SHP77 treated with DMSO at 0.1 percent for 48 hours (cell line): Measurements from ENCODE around the gene PITX2.

Experiments
- DNase-seq: peaks from one replicate; lab custom pipeline; 2025; lab: John Stamatoyannopoulos, UW

The PITX2 gene

DNA sequence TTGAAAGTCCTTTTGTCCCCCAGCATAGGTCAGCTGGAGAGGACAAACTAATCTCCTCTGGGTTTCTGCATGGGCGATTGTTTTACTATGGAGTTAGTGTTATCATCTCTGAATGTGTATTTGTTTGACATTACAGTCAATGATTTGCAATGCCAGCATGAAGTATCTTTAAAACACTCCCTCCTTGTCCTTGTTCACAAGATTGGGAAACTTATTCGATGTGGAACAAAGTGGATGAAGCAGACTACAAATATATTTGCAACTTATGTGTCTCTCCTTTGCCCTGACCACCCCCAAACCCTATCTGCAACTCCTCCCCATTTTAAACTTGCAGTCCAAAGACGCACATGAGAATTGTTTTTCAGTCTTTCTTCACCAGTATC lies 1.5 kb upstream of the PITX2 start:
- DNase-seq: no peak

- DNase-seq: no peak
Measured at GRCh38 chr4:110623718-110624397, 981 bp upstream of the PITX2 start.

DNA sequence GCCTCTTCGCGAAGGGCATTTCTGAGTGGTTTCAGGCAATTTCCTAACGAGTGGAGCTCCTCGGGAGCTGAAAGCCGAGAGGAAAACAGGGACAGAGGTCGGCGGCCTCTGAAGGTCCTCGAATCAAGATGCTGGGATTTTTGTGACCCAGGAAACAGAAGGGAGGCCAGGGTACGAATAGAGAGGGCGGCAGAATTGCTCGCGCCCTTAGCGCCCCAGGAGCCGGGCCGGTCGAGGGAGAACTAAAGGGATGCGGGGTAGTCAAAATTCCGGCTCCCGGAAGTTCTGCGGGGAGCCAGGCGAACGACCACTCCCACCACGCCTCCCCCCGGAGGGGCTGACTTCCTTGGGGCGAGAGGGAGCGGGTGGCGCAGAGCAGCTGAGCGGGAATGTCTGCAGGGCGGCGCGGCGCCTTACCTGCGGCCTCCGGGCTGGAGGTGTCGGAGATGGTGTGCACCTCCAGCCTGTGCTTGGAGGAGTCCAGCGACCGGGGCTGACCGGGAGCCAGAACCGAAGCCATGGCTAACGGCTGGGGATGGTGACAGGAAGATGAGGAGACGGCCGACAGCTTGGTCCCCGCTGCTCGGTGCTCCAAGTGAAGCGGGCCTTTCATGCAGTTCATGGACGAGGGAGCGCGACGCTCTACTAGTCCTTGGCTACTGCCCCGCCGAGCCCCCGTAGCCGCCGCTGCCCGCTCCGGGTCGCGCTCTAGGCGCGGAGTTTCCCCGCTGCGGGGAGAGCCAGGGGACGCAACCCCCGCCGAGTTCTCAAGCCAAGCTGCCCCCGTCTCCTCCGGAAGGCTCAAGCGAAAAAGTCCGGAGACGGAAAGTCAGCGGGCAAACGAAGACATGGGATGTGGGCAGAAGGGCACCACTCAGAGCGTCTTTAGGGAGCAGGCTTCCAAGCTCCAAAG lies 782 bp downstream of the PITX2 start:
- DNase-seq: no peak

GRCh38 chr4:110621328-110621812 lies 1.5 kb downstream of the PITX2 start:
- DNase-seq: no peak

GRCh38 chr4:110620691-110621327 lies 2.1 kb downstream of the PITX2 start:
- DNase-seq: peak; percentile 53

- DNase-seq: no peak
Measured at GRCh38 chr4:110620322-110620690, 2.6 kb downstream of the PITX2 start.

GRCh38 chr4:110619463-110620247 lies 3.2 kb downstream of the PITX2 start:
- DNase-seq: no peak

GRCh38 chr4:110618581-110619462 lies 4.1 kb downstream of the PITX2 start:
- no peak for DNase-seq

DNA sequence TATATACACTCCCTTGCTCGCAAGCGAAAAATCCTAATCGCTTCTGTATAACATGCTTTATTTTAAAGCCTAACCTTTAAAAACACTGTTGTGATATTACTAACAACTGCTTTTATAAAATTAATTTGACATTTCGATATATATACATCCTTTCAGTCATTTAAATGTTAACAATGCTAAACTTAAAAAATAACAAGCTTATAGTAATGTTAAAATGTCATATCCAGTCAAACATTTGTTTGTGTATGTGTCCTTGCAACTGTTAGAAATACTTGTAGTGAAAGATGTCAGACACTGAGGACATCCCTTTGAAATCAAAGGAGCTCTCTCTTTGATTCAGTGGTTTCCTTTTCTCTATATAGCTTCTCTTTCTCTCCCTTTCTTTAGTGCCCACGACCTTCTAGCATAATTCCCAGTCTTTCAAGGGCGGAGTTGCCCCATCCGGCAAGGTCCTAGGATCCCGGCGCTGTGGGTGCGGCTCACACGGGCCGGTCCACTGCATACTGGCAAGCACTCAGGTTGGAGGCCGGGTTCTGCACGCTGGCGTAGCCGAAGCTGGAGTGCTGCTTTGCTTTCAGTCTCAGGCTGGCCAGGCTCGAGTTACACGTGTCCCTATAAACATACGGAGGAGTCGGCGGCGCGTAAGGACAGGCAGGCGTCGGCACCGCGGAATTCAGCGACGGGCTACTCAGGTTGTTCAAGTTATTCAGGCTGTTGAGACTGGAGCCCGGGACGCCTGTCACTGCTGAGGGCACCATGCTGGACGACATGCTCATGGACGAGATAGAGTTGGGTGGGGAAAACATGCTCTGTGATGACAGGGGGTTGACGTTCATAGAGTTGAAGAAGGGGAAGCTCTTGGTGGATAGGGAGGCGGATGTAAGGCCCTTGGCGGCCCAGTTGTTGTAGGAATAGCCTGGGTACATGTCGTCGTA lies 5.0 kb downstream of the PITX2 start:
- no peak for DNase-seq

DNA sequence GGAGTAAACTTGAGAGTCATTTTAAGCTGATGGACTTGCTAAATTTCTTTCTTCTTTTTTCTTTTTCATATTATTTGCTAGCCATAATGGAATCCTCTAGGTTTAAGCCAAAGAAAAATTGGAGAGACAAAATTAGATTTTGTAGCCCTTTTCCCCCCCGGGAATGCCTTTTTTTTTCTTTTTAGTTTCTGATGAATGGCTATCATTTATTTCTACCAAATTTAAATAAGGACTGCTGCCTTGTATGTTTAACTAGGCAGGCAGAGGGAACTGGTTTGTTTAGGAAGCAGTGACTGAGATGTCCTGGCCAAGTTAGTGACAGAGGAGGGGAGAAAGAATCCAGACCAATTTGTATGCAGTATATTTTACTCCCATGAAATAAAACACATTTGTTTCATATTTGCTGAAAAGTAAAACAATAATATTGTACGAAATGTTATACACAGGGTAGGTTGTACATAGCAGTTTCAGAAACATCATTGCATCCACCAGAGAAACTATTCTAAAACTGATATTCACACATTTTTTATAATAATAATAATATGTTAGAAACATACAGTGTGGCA lies 5.7 kb downstream of the PITX2 start:
- DNase-seq: no peak

GRCh38 chr4:110616238-110617074 lies 6.4 kb downstream of the PITX2 start:
- no peak for DNase-seq

- no peak for DNase-seq
Measured at GRCh38 chr4:110615353-110616237, 7.3 kb downstream of the PITX2 start.

DNA sequence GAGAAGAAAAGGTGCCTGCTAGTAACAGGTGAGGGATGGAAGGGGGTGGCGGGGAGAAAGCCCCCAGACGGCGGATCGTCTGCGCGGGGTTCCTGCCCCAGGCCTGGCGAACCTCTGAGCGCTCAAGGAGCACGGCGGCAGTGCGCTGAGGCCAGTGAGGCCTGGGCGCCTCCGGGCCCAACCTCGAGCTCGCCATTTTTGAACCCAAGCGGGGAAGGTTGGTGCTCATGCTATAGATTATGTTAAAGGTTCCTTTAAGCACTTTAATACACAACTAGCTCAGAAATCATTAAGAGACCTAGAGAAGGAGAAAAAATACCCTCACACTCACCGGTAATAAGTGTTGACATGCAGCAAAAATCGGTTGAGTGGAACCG lies 7.9 kb downstream of the PITX2 start:
- no peak for DNase-seq

DNA sequence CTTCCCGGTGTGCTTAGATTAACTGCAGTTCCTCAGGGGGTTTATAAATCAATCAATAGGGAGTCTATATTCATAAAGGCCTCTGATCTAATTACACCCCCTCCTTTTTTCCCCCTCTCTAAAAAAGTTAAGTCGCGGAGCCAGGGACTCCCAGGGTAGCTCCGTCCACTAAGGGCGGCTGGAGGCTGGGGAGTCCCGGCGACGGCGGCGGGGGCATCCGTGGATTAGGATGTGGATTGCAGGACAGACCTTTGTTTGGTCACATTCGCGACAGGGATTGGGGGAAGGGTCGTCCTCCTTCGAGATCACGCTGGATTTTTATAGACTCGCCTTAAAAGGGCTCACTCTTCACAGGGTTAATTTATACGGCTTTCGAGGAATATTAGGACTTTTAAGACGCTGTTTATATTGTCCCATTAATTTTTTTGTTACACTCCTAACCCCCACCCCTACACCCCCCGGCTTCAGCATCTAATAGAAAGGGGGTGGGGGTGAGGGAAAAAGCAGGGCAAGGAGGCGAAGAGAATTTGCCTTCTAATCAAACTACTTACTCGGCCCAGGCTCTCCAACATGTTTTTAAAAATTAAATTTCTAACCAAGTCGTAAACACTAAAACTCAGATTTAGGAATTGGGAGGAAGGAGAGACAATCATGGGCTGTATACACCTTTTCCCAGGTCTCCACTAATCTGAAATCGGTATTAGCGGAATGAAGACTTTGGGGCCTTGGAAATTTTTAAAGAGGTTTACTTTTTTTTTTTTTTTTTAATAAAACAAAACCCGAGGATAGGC lies 8.5 kb downstream of the PITX2 start:
- DNase-seq: no peak

DNA sequence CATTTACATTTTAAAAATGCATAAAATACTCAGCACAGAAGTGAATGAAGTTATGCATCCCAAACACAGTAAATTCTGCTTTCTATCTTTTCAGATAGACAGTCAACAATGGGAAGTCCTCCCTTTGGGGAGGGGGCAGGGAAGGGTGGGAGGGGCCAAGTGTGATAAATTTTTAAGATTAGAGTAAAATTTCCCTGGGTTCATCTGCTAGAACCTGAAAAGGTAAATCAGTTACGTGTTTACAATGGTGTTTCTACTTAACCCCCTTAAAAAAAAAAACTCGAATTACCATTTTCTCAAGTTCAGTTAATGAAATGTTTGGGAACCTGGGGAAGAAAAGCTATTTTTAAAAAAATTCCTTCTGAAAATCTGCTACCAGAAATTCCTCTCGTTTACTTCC lies 9.1 kb downstream of the PITX2 start:
- DNase-seq: no peak

DNA sequence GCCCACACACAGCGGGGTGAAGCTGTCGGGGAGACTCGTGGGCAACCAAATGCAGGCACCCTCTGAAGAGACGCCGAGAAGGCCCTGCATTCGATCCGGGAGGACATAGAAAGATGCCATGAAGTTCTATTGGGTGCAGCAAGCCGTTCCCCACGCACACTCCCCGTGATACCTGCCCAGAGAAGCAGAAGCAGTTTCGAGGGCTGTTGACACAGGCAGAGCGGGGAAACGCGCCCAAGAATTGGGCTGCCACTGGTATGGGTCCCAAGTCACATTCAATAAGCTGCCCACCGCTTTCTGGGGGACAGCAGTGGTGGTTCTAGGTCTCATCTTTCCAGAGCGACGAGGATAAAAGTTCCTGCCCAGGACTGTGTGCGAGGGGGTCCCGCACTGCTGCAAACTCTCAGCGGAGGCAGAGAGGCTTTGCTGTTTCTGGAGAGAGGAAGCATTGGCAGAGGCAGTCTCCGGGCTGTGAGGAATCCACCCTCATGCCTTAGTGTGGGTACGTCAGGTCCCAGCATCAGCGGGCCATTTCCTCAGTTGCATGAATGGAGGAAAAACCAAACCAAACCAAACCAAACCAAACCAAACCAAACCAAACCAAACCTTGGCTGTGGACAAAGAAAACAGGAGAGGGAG lies 10.1 kb downstream of the PITX2 start:
- no peak for DNase-seq
